GM10266 (cell line): ENCODE data around the gene GALNT1.

Experiments
- DNase-seq: peaks from one replicate; pipeline ENCODE4 v3.0.0; 2012; ENCODE audit errors: extremely low spot score
- CTCF ChIP-seq: IDR thresholded peaks from 2 replicates; pipeline ENCODE4 v1.5.1; 2012; ENCODE audit warnings: mild to moderate bottlenecking, low read depth; ENCODE audit not compliant: control insufficient read depth, insufficient read depth; ENCODE audit errors: missing control alignments

GALNT1 gene

GRCh38 chr18:35625232-35625631 lies 43.7 kb downstream of the GALNT1 start:
- TF ChIP-seq CTCF = no peak
- DNase-seq = no peak

GRCh38 chr18:35633761-35634160 lies 52.2 kb downstream of the GALNT1 start:
- TF ChIP-seq CTCF = no peak
- no peak for DNase-seq

GRCh38 chr18:35634323-35634722 lies 52.8 kb downstream of the GALNT1 start:
- no peak for DNase-seq
- TF ChIP-seq CTCF = no peak

DNA sequence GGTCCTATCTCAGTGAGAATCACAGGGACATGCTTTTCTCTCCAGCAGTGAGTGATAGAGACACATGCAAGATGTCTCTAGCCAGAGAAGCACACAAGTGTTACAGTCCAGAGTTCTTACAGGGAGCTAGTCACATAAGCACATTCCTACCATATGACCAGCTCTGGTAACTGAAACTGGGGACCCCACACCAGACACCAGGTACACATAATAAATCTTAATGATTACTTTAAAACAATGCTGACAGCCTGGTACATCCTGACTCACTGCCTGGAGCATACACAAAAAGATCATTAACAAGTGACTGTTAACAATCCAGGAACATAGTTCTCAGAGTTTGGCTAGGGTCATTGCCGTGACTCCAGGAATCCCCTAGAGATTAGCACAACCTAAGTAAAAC lies 53.6 kb downstream of the GALNT1 start:
- DNase-seq = no peak
- no peak for TF ChIP-seq CTCF

DNA sequence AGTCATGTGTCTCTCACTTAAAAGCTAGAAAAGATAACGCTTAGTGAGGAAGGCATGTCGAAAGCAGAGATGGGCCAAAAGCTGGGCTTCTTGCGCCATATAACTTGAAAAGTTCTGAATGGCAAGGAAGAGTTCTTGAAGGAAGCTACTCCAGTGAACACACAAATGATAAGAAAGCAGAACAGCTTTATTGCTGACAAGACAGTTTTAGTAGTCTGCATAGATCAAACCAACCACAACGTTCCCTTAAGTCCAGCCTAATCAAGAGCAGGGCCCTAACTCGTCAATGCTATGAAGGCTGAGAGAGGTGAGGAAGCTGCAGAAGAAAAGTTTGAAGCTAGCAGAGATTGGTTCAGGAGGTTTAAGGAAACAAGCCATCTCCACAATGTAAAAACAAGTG lies 55.7 kb downstream of the GALNT1 start:
- TF ChIP-seq CTCF = no peak
- no peak for DNase-seq

DNA sequence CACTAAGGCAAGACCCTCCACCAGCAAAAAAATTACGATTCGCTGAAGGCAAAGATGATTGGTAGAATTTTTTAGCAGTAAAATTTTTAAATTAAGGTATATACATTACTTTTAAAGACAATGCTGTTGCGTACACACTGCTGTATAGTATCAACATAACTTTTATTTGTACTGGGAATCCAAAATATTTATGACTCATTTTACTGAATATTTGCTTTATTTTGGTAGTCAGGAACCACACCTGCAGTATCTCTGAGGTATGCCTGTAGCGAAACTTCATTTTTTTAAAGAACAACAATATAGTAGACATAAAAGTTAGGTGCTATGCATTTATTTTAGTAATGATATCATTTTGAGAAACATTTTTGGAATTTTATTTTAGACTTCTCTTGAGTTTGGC lies 57.8 kb downstream of the GALNT1 start:
- DNase-seq = no peak
- no peak for TF ChIP-seq CTCF

- no peak for DNase-seq
- no peak for TF ChIP-seq CTCF
Observed at GRCh38 chr18:35641467-35641866, 59.9 kb downstream of the GALNT1 start.
